IMR-90 (cell line): ENCODE measurements around the gene EEIG2.

Experiments used
- BHLHE40 ChIP-seq: fragments of 150-350 bp; IDR thresholded peaks from 2 replicates; pipeline ENCODE4 v1.6.1; 2016; ENCODE audit warnings: mild to moderate bottlenecking, low read depth, low read length
- CEBPB ChIP-seq: IDR thresholded peaks from 2 replicates; pipeline ENCODE4 v1.6.1; 2012; ENCODE audit warnings: low read depth, low read length, improper control_type of control experiment
- CHD1 ChIP-seq: IDR thresholded peaks from 2 replicates; pipeline ENCODE4 v1.6.1; 2012; ENCODE audit warnings: low read depth, low read length, improper control_type of control experiment
- CTCF ChIP-seq: conservative IDR thresholded peaks from 2 replicates; pipeline ENCODE4 v1.5.1; 2012; ENCODE audit warnings: mild to moderate bottlenecking, low read depth, low read length, improper control_type of control experiment
- ELK1 ChIP-seq: fragments of 150-350 bp; IDR thresholded peaks from 2 replicates; pipeline ENCODE4 v1.6.1; 2016; ENCODE audit warnings: low read depth, mild to moderate bottlenecking, low read length, moderate library complexity, borderline replicate concordance
- FOS ChIP-seq: fragments of 150-350 bp; IDR thresholded peaks from 2 replicates; pipeline ENCODE4 v1.6.1; 2016; ENCODE audit warnings: low read depth, low read length
- MAFK ChIP-seq: IDR thresholded peaks from 2 replicates; pipeline ENCODE4 v1.6.1; 2012; ENCODE audit warnings: low read depth, low read length, improper control_type of control experiment
- MAZ ChIP-seq: IDR thresholded peaks from 2 replicates; pipeline ENCODE4 v1.6.1; 2012; ENCODE audit warnings: low read depth, mild to moderate bottlenecking, low read length, improper control_type of control experiment, moderate library complexity, borderline replicate concordance
- MXI1 ChIP-seq: IDR thresholded peaks from 2 replicates; pipeline ENCODE4 v1.6.1; 2012; ENCODE audit warnings: low read depth, mild to moderate bottlenecking, low read length, moderate library complexity, borderline replicate concordance
- POLR2A ChIP-seq: IDR thresholded peaks from 2 replicates; pipeline ENCODE4 v1.6.1; 2012; ENCODE audit warnings: mild to moderate bottlenecking, low read depth, low read length
- RAD21 ChIP-seq: IDR thresholded peaks from 2 replicates; pipeline ENCODE4 v1.6.1; 2012; ENCODE audit warnings: low read length, improper control_type of control experiment
- RCOR1 ChIP-seq: IDR thresholded peaks from 2 replicates; pipeline ENCODE4 v1.6.1; 2012; ENCODE audit warnings: mild to moderate bottlenecking, low read length, improper control_type of control experiment; ENCODE audit not compliant: insufficient replicate concordance
- RFX5 ChIP-seq: IDR thresholded peaks from 2 replicates; pipeline ENCODE4 v1.8.0; 2012; ENCODE audit warnings: low read depth, mild to moderate bottlenecking, low read length, moderate library complexity
- USF2 ChIP-seq: fragments of 150-350 bp; IDR thresholded peaks from 2 replicates; pipeline ENCODE4 v1.6.1; 2017; ENCODE audit warnings: mild to moderate bottlenecking, antibody characterized with exemption, low read length, low read depth

- TF ChIP-seq CTCF, result no peak
- no peak for TF ChIP-seq POLR2A
- no peak for TF ChIP-seq CEBPB
- no peak for TF ChIP-seq MAZ
- no peak for TF ChIP-seq BHLHE40
- TF ChIP-seq MAFK, result no peak
- TF ChIP-seq USF2, result no peak
- no peak for TF ChIP-seq RAD21
- TF ChIP-seq ELK1, result no peak
- no peak for TF ChIP-seq CHD1
- no peak for TF ChIP-seq FOS
- no peak for TF ChIP-seq RFX5
- no peak for TF ChIP-seq RCOR1
- TF ChIP-seq MXI1, result no peak
Observed at GRCh38 chr1:108593448-108593847, 33.5 kb downstream of the EEIG2 start.
